ENCODE data around the gene SSTR3. TPM values are rescaled to one million over a fixed set of nuclear protein-coding genes. Genes with fewer than 3 reads are reported as not detected.
"Not testable (repeated sequence)": the region's sequence is repeated elsewhere in the genome, so short reads cannot be mapped to it uniquely, and the experiment has no call there.

Gene SSTR3
- total RNA-seq, 2 experiments from 2014 or later = 3.4 to 3.9 TPM

DNA sequence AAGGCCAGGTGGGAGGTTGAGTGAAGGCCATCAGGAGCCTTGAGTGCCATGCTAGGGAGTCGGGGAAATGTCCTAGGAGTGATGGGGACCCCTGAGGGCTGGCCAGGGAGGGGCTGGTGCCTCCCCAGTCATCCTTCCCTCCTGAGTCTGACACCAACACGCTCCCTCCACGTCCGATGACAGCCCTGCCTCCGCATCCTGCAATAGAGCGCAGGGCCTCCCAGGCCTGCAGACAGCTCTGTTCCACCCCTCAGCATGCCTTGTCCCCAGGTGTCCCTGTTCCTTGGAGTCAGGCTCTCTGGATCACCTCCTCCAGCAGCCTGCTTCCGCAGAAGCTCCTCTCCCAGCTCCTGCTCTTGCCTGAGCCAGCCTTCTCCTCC is 28.7 kb upstream of the SSTR3 start:
- no peaks in the 10 kb centered on the region for H3K27me3 Mint-ChIP-seq
- peak overlapping the region; percentile 100 for H3K4me3 Mint-ChIP-seq
- no peaks in the 10 kb centered on the region for H3K9me3 Mint-ChIP-seq
- H3K36me3 Mint-ChIP-seq (ENCODE audit: low read depth) = peaks cover 80% of the 10 kb centered on the region
- H3K4me1 Mint-ChIP-seq = peaks cover 77% of the 10 kb centered on the region
- POLR2A ChIA-PET = interaction anchor here (1.0 to 12.9 kb wide), 14 partner anchors 9 to 367 kb away, joined by 4 to 457 read pairs (median 38); partner anchors contain the start of genes CYTH4, GGA1 and MFNG
- CTCF ChIA-PET = interaction anchor here (0.7 to 9.9 kb wide), 4 partner anchors 9 to 42 kb away, joined by 3 to 136 read pairs (median 48); no protein-coding TSS in a partner anchor
- H3K27ac Mint-ChIP-seq = peak overlapping the region; percentile 97
- no peak for DNase-seq

DNA sequence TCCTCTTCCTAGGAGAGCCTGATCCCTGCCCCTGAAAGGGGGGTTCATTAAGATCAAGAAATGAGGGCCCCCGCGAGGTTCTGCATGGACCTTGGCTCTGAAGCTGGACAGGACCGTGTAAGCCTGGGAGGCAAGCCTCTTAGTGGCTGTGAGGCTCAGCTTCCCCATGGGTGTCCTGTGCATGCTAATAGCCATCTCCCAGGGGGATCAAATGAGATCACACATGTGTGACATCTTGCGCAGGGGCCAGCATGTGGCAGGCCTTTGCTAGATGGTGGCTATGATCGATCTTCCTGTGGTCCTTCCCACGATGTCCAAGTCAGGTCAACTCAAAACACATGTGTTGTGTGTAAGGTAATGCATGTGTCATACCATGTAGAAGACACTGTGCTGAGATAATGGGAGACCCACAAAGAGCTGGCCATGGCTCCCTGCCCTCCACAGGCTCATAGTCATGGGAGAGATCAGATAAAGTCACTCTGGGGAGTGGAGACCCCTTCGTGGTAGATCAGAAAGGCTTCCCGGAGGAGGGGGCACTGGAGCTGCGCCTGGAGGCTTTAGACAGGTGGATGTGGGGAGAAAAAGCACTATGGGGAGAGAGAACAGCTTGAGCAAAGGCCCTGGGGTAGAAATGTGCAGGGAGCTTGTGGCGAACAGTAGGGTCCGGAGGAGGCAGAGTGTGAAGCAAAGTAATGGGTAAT is 28.1 kb upstream of the SSTR3 start:
- CTCF ChIA-PET = interaction anchor here (0.7 to 9.9 kb wide), 4 partner anchors 10 to 41 kb away, joined by 3 to 136 read pairs (median 48); no protein-coding TSS in a partner anchor
- Mint-ChIP-seq H3K27ac (peak overlapping the region; percentile 97), H3K4me1 (peaks cover 80% of the 10 kb centered on the region)

DNA sequence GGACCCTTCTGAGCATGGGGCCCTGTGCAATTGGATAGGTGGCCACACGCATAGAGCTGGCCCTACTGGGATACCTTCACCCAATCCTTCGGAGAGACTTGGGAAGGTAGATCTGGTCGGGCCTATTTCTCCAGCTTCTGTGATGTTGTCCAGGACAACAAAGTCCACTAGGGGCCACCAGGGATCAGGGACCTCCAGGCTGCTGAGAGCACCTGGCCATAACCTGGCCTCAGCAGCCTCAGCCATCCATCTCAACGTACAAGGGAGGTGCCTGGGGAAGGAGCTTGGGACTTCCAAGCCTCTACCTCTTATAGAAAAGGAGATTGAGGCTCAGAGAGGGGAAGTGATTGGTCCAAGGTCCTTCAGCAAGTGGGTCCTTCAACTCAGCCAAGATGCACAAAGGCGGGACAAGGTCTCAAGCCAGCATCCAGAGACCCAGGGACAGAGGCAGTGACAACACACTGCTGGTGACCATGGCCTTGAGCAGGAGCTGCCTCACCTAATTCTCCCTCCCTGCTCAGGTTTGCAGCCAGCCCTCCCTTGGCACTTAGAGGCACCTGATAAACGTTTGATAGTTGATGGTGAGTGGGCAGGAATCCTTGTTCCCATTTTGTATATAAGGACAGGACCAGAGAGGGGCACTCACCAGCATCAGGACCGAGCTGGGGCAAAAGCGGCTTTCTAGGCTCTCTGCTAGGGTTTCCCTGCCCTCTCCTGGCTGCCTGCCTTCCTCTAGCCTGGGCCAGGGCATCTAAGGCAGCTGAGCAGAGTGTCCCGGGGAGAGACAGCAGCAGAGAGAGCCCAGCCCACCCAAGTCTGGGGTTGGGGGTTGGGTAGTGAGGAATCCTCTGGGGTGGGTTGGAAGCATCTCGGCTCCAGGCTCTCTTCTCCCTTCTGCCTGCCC is 27.3 kb upstream of the SSTR3 start:
- DNase-seq = no peak
- POLR2A ChIA-PET = interaction anchor here (0.7 to 12.9 kb wide), 10 partner anchors 8 to 245 kb away, joined by 3 to 457 read pairs (median 6); partner anchors contain the start of gene IL2RB
- Mint-ChIP-seq H3K4me1 (peaks cover 80% of the 10 kb centered on the region), H3K27ac (peak overlapping the region; percentile 97), H3K4me3 (peak overlapping the region; percentile 100), H3K36me3 (ENCODE audit: low read depth) (peaks cover 94% of the 10 kb centered on the region), H3K9me3 (no peaks in the 10 kb centered on the region), H3K27me3 (no peaks in the 10 kb centered on the region)
- CTCF ChIA-PET = interaction anchor here (1.3 to 9.9 kb wide), 6 partner anchors 10 to 188 kb away, joined by 3 to 136 read pairs (median 20); partner anchors contain the start of gene KCTD17

More for the DNA sequence above, 28.1 kb upstream of the SSTR3 start:
- Mint-ChIP-seq H3K27me3 (no peaks in the 10 kb centered on the region), H3K36me3 (ENCODE audit: low read depth) (peaks cover 86% of the 10 kb centered on the region), H3K9me3 (no peaks in the 10 kb centered on the region), H3K4me3 (peak overlapping the region; percentile 100)
- POLR2A ChIA-PET = interaction anchor here (1.0 to 12.9 kb wide), 11 partner anchors 8 to 245 kb away, joined by 4 to 457 read pairs (median 41); partner anchors contain the start of genes CYTH4 and MFNG
- no peak for DNase-seq

DNA sequence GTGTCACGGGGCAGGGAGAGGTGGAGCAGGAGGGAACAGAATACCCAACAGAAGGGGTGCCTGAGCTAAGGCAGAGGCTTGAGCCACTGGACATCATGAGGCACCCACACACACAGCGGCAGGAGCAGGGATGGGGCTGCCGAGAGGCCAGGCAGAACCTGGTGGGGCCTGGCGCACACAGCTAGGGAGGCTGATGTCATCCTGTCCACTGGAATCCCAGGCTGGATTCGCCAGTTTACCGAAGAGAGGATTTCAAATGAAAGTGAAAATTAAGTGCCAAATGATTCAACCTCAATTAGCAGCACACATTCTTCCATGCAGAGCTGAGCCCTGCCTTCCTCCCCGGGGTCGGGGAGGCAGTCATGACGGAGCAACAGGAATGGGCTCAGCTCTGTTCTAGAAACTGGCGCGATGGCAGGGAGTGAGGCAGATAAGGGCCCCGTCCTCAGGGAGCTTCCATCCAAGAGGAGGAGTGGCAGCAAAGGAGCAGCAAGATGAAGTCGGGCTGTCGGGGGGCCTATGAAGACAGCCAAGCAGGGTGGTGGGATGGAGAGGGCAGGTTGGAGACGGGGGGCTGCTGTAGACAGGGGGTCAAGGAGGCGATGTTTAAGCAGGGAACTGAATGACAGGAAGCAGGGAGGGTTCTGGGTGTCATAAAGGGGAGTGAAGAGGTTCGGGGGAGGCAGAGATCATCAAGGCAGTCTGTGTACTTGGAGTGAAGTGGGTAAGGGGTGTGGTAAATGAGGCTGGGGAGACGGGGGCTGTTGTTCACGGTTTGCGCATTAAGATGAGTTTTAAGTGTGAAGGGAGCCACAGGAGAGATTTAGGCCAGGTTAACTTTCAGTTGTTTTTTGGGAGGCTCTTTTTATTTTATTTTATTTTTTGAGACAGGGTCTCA is 25.3 kb upstream of the SSTR3 start:
- peak overlapping the region; percentile 100 for H3K4me3 Mint-ChIP-seq
- H3K27ac Mint-ChIP-seq = peak overlapping the region; percentile 97
- no peak for DNase-seq
- POLR2A ChIA-PET = interaction anchor here (0.6 to 12.9 kb wide), 11 partner anchors 6 to 158 kb away, joined by 3 to 457 read pairs (median 6); partner anchors contain the start of gene CYTH4
- peaks cover 91% of the 10 kb centered on the region for H3K4me1 Mint-ChIP-seq
- H3K9me3 Mint-ChIP-seq = no peaks in the 10 kb centered on the region
- peaks cover 98% of the 10 kb centered on the region for H3K36me3 Mint-ChIP-seq (ENCODE audit: low read depth)
- no peaks in the 10 kb centered on the region for H3K27me3 Mint-ChIP-seq
- CTCF ChIA-PET = interaction anchor here (0.6 to 8.8 kb wide), 9 partner anchors 8 to 381 kb away, joined by 3 to 71 read pairs (median 3); partner anchors contain the start of gene KCTD17

DNA sequence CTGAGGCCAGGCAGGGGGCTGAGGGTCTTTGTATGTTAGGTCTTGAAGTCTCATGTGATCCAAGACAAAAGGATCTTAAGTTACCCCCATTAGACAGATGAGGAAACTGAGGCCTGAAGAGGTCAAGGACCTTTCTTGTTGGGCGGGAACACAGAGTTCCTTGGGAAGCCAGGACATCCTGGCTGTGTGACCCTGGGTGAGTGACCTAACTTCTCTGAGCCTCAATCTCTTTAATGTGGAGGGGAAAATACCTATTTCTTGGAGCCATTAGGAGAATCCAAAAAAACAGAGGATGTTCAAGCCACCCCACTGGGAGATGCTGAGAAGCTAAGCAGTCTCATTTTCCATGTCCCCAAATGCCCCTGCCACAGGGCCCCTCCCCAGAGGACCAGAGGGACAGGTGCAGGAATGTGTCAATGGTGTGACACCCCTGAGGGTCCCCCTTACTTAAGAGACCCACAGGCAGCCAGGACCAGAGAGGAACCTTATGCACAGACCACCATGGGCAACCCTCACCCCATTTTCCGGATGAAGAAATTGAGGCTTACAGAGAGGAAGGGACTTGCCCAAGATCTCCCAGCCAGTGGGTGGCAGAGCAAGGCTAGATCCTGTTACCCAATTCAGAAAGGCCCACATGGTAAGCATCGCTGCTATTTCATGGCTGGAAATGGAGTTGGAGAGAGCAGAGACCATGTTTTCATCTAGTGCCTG is 23.8 kb upstream of the SSTR3 start:
- Mint-ChIP-seq H3K4me3 (peak overlapping the region; percentile 100), H3K27me3 (no peaks in the 10 kb centered on the region), H3K9me3 (no peaks in the 10 kb centered on the region), H3K27ac (peak overlapping the region; percentile 97), H3K4me1 (peaks cover 99% of the 10 kb centered on the region), H3K36me3 (ENCODE audit: low read depth) (peaks cover 98% of the 10 kb centered on the region)
- CTCF ChIA-PET = no interaction called here
- POLR2A ChIA-PET = interaction anchor here (0.7 to 9.0 kb wide), 2 partner anchors 7 to 49 kb away, joined by 3 to 457 read pairs; partner anchors contain the start of gene RAC2
- no peak for DNase-seq

DNA sequence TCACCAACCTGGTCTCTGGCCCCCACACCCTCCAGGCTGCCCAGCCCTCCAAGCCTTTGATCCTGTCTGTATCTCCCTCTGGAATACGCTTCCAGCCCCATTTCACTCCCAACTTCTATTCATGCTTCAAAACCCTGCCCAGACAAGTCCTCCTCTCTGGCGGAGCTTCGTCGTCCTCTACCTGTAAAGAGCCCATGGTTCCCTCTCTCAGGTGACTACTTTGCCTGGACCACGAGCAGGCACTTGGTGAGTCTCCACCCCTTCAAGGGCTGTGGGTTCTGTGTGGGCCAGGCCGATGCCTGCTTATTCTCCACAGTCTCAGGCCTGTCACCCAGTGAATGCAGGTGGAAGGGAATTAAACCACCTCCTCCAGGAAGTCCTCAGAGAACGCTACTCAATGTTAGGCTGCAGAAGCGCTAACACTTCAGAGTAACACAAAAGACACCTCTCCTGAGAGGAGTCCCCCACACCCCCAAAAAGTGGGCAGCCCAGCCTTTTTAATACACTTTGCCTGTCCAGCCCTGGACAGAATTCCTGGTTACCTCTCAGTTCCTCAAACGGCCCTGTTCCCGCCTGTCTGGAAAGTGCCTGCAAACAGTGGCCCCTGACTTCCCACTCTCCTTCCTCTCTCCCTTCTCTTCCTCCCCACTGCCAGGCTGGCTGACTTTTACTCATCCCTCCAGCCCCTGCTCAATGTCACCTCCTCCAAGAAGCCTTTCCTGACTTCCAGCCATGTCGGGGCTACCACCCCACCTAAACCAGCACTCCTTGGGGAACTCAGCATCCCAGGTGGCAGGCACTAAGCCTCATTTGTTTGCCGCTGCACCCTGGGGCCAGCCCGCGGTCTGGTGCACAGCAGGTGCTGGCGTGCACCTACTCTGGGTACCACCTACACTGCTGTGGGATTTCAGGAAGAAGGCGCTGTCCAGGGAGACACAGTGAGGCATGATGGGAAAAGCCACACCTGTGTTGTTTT is 22.7 kb upstream of the SSTR3 start:
- H3K4me3 Mint-ChIP-seq = peak overlapping the region; percentile 46
- POLR2A ChIA-PET = interaction anchor here (7.5 to 9.0 kb wide), 2 partner anchors 8 to 15 kb away, joined by 113 to 457 read pairs; partner anchors contain the start of gene RAC2
- no peaks in the 10 kb centered on the region for H3K9me3 Mint-ChIP-seq
- no peak for DNase-seq
- no peaks in the 10 kb centered on the region for H3K27me3 Mint-ChIP-seq
- CTCF ChIA-PET = no interaction called here
- H3K36me3 Mint-ChIP-seq (ENCODE audit: low read depth) = peaks cover 94% of the 10 kb centered on the region
- H3K27ac Mint-ChIP-seq = peak overlapping the region; percentile 97
- H3K4me1 Mint-ChIP-seq = peaks cover 98% of the 10 kb centered on the region

DNA sequence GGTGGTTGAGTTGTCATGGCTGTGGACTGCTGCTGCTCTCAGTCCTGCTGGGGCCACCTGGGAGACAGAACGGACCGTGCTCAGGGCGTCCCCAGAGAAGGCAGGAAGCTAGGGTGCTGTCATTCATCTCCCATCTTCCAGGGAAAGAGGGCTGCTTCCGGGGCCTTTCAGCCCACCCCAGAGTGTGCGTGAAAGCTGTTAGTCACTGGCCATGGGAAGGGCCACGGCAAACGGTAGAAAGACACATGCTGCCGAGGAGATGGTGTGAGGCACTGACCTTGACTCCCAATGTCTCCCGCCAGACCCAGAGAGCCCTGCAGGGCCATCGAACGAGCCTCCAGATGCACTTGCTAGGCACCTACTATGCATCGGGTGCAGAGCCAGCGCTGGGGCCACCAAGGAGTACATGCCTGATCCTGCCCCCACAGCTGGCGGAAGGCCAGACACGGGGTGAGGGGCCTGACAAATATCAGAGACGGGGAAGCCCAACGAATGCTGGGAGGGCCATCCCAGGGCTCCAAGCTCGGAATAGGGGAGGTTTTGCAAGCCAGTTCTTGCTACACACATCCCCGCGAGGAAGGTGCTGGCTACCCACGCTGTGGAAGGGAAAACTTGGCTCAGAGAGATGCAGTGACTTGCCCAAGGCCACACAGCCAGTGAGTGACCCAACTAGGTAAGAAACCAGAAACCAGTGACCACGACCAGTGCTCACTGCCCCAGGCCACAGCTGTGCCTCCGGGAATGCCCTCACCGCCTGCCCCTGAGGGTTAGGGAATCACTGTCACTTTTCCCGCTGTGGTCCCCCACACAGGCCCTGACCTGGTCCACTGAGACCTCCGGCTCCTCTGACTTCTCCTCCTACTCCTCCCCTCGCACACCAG is 21.7 kb upstream of the SSTR3 start:
- no peak for DNase-seq
- POLR2A ChIA-PET = interaction anchor here (7.5 to 9.0 kb wide), 2 partner anchors 9 to 14 kb away, joined by 113 to 457 read pairs; partner anchors contain the start of gene RAC2
- Mint-ChIP-seq H3K27ac (peak overlapping the region; percentile 97), H3K9me3 (no peaks in the 10 kb centered on the region), H3K27me3 (no peaks in the 10 kb centered on the region), H3K36me3 (ENCODE audit: low read depth) (peaks cover 94% of the 10 kb centered on the region), H3K4me3 (peak overlapping the region; percentile 46), H3K4me1 (peaks cover 98% of the 10 kb centered on the region)
- CTCF ChIA-PET = no interaction called here

DNA sequence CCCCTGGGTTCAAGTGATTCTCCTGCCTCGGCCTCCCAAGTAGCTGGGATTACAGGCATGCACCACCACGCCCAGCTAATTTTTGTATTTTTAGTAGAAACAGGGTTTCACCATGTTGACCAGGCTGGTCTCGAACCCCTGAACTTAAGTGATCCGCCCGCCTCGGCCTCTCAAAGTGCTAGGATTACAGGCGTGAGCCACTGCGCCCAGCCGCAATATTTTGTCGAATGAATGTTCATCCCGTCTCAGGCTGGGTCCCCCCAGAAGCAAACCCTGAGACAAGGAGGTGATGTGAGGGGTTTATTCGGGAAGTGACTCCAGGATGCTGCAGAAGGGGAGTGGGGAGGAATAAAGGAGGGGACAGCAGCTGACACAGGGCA is 21.1 kb upstream of the SSTR3 start:
- Mint-ChIP-seq H3K36me3 (ENCODE audit: low read depth) (peaks cover 94% of the 10 kb centered on the region), H3K4me1 (peaks cover 98% of the 10 kb centered on the region), H3K27ac (peak overlapping the region; percentile 97), H3K4me3 (peak overlapping the region; percentile 46)
- DNase-seq, CTCF ChIA-PET, H3K9me3 Mint-ChIP-seq, H3K27me3 Mint-ChIP-seq: not testable (repeated sequence)
- POLR2A ChIA-PET = interaction anchor here (7.5 to 9.0 kb wide), 2 partner anchors 10 to 13 kb away, joined by 113 to 457 read pairs; partner anchors contain the start of gene RAC2

DNA sequence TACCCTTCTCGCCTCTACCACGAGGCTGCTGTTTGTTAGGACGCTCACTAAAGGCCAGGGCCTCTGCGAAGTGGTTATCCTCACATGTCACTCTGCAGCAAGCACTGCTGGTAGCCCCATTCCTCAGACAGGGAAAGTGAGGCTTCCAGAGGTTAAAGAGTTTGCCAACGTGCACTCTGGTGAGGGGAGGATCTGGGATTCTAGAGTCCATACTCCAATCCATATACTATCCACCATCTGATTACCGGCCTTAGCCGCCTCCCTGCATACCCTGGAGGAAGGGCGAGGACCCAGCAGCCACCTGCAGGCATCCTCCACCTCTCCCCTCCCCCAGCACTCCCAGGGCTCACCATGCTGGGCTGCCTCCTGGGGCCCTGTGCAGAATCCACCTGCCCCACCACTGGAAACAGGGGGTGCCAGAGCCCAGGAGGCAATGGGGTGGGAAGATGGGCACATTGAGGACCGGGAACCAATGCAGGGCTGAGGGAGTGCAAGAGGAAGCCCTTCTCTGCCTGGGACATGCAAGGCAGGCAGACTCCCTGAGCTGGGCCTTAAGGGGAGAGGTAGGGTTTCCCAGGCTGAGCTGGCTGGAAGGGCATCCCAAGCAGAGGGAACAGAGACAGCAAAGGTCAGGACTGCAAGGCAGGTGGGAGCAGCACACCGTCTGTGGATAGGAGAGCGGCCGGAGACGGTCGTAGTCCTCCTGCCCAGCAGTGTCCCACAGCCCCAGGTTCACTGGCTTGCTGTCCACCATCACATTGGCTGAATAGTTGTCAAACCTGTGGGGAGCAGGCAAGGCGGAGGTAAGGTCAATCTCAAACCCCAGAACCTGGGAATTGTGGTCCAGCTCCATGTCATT is 20.1 kb upstream of the SSTR3 start:
- peaks cover 92% of the 10 kb centered on the region for H3K36me3 Mint-ChIP-seq (ENCODE audit: low read depth)

More for the DNA sequence above, 20.1 kb upstream of the SSTR3 start:
- Mint-ChIP-seq H3K4me1 (peaks cover 97% of the 10 kb centered on the region), H3K27me3 (no peaks in the 10 kb centered on the region), H3K4me3 (peak overlapping the region; percentile 68), H3K9me3 (no peaks in the 10 kb centered on the region), H3K27ac (peak overlapping the region; percentile 97)
- CTCF ChIA-PET = interaction anchor here (0.7 to 4.7 kb wide), 2 partner anchors 9 to 64 kb away, joined by 3 to 71 read pairs; partner anchors contain the start of gene RAC2
- no peak for DNase-seq
- POLR2A ChIA-PET = interaction anchor here (1.0 to 9.0 kb wide), 5 partner anchors 11 to 69 kb away, joined by 3 to 457 read pairs (median 10); partner anchors contain the start of genes CYTH4 and RAC2

Measured in activated CD4-positive, alpha-beta memory T cell treated with anti-CD3 and anti-CD28 coated beads, Interleukin-2, amount 10 ng/mL, durations not matched to agents 7 days and 5 days (primary cell).